Measurements from ENCODE around the gene NUP210. TPM values are rescaled to one million over a fixed set of nuclear protein-coding genes. Genes with fewer than 3 reads are reported as not detected.

NUP210 gene
- total and polyA plus RNA-seq, 4 donors, result 9.9 to 38.6 (median 22.9) TPM

GRCh38 chr3:13338231-13338630 is 81.9 kb downstream of the NUP210 start:
- Histone ChIP-seq H3K9ac (ENCODE audit: low read depth in 1 of 2, low read length in 2 of 2) (no peak overlapping the region), H3K4me1 (ENCODE audit: control insufficient read depth in 4 of 4, insufficient read depth in 4 of 4, low read length in 3 of 4) (no peaks in the 10 kb centered on the region), H3K4me3 (ENCODE audit: low read depth in 1 of 3, low read length in 3 of 3) (no peak overlapping the region), H3K36me3 (ENCODE audit: control insufficient read depth in 4 of 4, insufficient read depth in 3 of 4, low read depth in 1 of 4, low read length in 3 of 4) (peaks cover 3 to 81% (median 30%) of the 10 kb centered on the region in 4 donors), H3K27me3 (ENCODE audit: control insufficient read depth in 4 of 4, insufficient read depth in 4 of 4, low read length in 3 of 4) (no peaks in the 10 kb centered on the region), H3K27ac (ENCODE audit: low read depth in 1 of 2, low read length in 2 of 2) (no peak overlapping the region), H3K9me3 (ENCODE audit: control insufficient read depth in 4 of 4, low read length in 3 of 4) (no peaks in the 10 kb centered on the region)
- WGBS, result 90% methylated on average over 3 of the region's 3 CpGs
- TF ChIP-seq TAF1 (conservative IDR thresholded peaks at IDR 0.05) (no peak), HNF4A (conservative IDR thresholded peaks at IDR 0.05) (no peak), YY1 (IDR thresholded peaks at IDR 0.05) (no peak), RAD21 (IDR thresholded peaks at IDR 0.05) (no peak), ATF3 (IDR thresholded peaks at IDR 0.05) (no peak)
- no peak for DNase-seq (ENCODE audit: low spot score)

GRCh38 chr3:13336592-13336991 is 83.5 kb downstream of the NUP210 start:
- Histone ChIP-seq H3K9ac (ENCODE audit: low read depth in 1 of 2, low read length in 2 of 2) (no peak overlapping the region), H3K27me3 (ENCODE audit: control insufficient read depth in 4 of 4, insufficient read depth in 4 of 4, low read length in 3 of 4) (no peaks in the 10 kb centered on the region), H3K4me3 (ENCODE audit: low read depth in 1 of 3, low read length in 3 of 3) (no peak overlapping the region), H3K27ac (ENCODE audit: low read depth in 1 of 2, low read length in 2 of 2) (no peak overlapping the region), H3K36me3 (ENCODE audit: control insufficient read depth in 4 of 4, insufficient read depth in 3 of 4, low read depth in 1 of 4, low read length in 3 of 4) (peaks cover 4 to 83% (median 29%) of the 10 kb centered on the region in 4 donors), H3K4me1 (ENCODE audit: control insufficient read depth in 4 of 4, insufficient read depth in 4 of 4, low read length in 3 of 4) (no peaks in the 10 kb centered on the region), H3K9me3 (ENCODE audit: control insufficient read depth in 4 of 4, low read length in 3 of 4) (no peaks in the 10 kb centered on the region)
- WGBS, result 91% methylated on average over 12 of the region's 12 CpGs
- TF ChIP-seq RXRA (IDR thresholded peaks at IDR 0.05), result no peak
- no peak for TF ChIP-seq HNF4A (conservative IDR thresholded peaks at IDR 0.05)
- TF ChIP-seq MAX (IDR thresholded peaks at IDR 0.05), result no peak
- TF ChIP-seq REST (IDR thresholded peaks at IDR 0.05), result no peak
- no peak for TF ChIP-seq SP1 (IDR thresholded peaks at IDR 0.05)
- no peak for TF ChIP-seq GABPA (IDR thresholded peaks at IDR 0.05 in 1 of 2, conservative IDR thresholded peaks at IDR 0.05 in 1 of 2)
- DNase-seq (ENCODE audit: low spot score), result no peak

GRCh38 chr3:13335503-13335902 is 84.6 kb downstream of the NUP210 start:
- H3K36me3 ChIP-seq (ENCODE audit: control insufficient read depth in 4 of 4, insufficient read depth in 3 of 4, low read depth in 1 of 4, low read length in 3 of 4), result peaks cover 4 to 83% (median 29%) of the 10 kb centered on the region in 4 donors
- H3K9me3 ChIP-seq (ENCODE audit: control insufficient read depth in 4 of 4, low read length in 3 of 4), result no peaks in the 10 kb centered on the region
- DNase-seq (ENCODE audit: low spot score), result no peak
- no peaks in the 10 kb centered on the region for H3K4me1 ChIP-seq (ENCODE audit: control insufficient read depth in 4 of 4, insufficient read depth in 4 of 4, low read length in 3 of 4)
- 95% methylated on average over 16 of the region's 16 CpGs for WGBS
- no peak overlapping the region for H3K9ac ChIP-seq (ENCODE audit: low read depth in 1 of 2, low read length in 2 of 2)
- H3K4me3 ChIP-seq (ENCODE audit: low read depth in 1 of 3, low read length in 3 of 3), result no peak overlapping the region
- no peaks in the 10 kb centered on the region for H3K27me3 ChIP-seq (ENCODE audit: control insufficient read depth in 4 of 4, insufficient read depth in 4 of 4, low read length in 3 of 4)
- no peak overlapping the region for H3K27ac ChIP-seq (ENCODE audit: low read depth in 1 of 2, low read length in 2 of 2)
- no peak for TF ChIP-seq YY1 (IDR thresholded peaks at IDR 0.05)
- TF ChIP-seq FOXA1 (IDR thresholded peaks at IDR 0.05), result no peak
- TF ChIP-seq JUND (IDR thresholded peaks at IDR 0.05), result no peak
- TF ChIP-seq SP1 (IDR thresholded peaks at IDR 0.05), result no peak
- no peak for TF ChIP-seq MAX (IDR thresholded peaks at IDR 0.05)
- TF ChIP-seq NR2F2 (IDR thresholded peaks at IDR 0.05), result no peak

Measured in liver (tissue), 9 donors.